D721Med (cell line): ENCODE measurements around the gene TOP2A.
A peak's percentile ranks its signal among the peaks of the same experiment; 100 is the strongest.

Experiments
- DNase-seq: peaks from one replicate; pipeline ENCODE4 v3.0.0; 2011; ENCODE audit warnings: low spot score; ENCODE audit not compliant: insufficient read length
- FAIRE-seq: peaks from 2 replicates; lab custom pipeline; 2011; peaks lifted over from hg19 to GRCh38; lab: Jason Lieb, UNC
- CTCF ChIP-seq: IDR thresholded peaks from 2 replicates; pipeline ENCODE4 v1.5.1; 2012; ENCODE audit warnings: mild to moderate bottlenecking, control low read depth; ENCODE audit not compliant: insufficient read depth; ENCODE audit errors: missing control alignments

The TOP2A gene

GRCh38 chr17:40443988-40444899, 26.5 kb upstream of the TOP2A start:
- FAIRE-seq (no peak), DNase-seq (no peak)

DNA sequence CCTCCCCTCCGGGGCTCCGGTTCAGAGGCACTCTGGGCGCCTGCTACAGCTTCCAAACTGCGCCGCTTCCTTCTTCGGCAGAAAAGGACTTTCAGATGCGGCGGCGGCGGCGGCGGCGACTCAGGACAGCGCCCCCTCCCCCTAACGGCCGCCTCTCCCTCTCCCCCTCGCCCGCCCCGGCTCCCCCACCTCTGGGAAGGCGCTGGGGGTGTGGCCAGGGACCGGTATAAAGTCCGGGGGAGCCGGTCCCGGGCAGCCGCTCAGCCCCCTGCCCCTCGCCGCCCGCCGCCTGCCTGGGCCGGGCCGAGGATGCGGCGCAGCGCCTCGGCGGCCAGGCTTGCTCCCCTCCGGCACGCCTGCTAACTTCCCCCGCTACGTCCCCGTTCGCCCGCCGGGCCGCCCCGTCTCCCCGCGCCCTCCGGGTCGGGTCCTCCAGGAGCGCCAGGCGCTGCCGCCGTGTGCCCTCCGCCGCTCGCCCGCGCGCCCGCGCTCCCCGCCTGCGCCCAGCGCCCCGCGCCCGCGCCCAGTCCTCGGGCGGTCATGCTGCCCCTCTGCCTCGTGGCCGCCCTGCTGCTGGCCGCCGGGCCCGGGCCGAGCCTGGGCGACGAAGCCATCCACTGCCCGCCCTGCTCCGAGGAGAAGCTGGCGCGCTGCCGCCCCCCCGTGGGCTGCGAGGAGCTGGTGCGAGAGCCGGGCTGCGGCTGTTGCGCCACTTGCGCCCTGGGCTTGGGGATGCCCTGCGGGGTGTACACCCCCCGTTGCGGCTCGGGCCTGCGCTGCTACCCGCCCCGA, 25.7 kb upstream of the TOP2A start, which contains the start of gene IGFBP4:
TSS of gene IGFBP4 (plus strand) at position 255 of the 792 bp plus-strand sequence. CDS start at position 541, 286 bp downstream.
- FAIRE-seq (no peak), DNase-seq (peak; percentile 67)
- peak; percentile 60 for TF ChIP-seq CTCF

More at GRCh38 chr17:40443988-40444899, 26.5 kb upstream of the TOP2A start:
- TF ChIP-seq CTCF = no peak

- TF ChIP-seq CTCF = no peak
- no peak for FAIRE-seq
- DNase-seq = no peak
These were observed 24.9 kb upstream of the TOP2A start for GRCh38 chr17:40442392-40443195.

- no peak for TF ChIP-seq CTCF
- FAIRE-seq (no peak), DNase-seq (no peak)
These were observed 22.5 kb upstream of the TOP2A start for GRCh38 chr17:40440166-40440565.

GRCh38 chr17:40437095-40437732, 19.5 kb upstream of the TOP2A start:
- no peak for DNase-seq
- FAIRE-seq = no peak
- no peak for TF ChIP-seq CTCF

GRCh38 chr17:40436636-40437035, 18.9 kb upstream of the TOP2A start:
- DNase-seq = no peak
- no peak for TF ChIP-seq CTCF
- no peak for FAIRE-seq
